Stimulated activated memory B cell treated with anti-CD40 and anti-IgM and Interleukin-4, amounts not matched to agents 10 μg/mL and 1 μg/mL and 100 μg/mL, for 72 hours (primary cell): ENCODE results near the gene DND1.
"Not testable (repeated sequence)": the region's sequence is repeated elsewhere in the genome, so short reads cannot be mapped to it uniquely, and the experiment has no call there.

Source experiments
- ATAC-seq: fragments of 150-1000 bp; cut with Tn5 transposase; 2 replicates; pipeline ENCODE4 v1.10.0; 2021
- H3K27ac Mint-ChIP-seq: one replicate; pipeline ENCODE4 v1.8.0; 2022; ENCODE audit warnings: mild to moderate bottlenecking, mixed read lengths
- H3K27me3 Mint-ChIP-seq: one replicate; pipeline ENCODE4 v1.8.0; 2022; ENCODE audit warnings: mixed read lengths
- H3K36me3 Mint-ChIP-seq: one replicate; pipeline ENCODE4 v1.8.0; 2022; ENCODE audit warnings: mixed read lengths
- H3K4me1 Mint-ChIP-seq: one replicate; pipeline ENCODE4 v1.8.0; 2022; ENCODE audit warnings: mixed read lengths
- H3K4me3 Mint-ChIP-seq: one replicate; pipeline ENCODE4 v1.8.0; 2022; ENCODE audit warnings: mild to moderate bottlenecking, moderate library complexity, mixed read lengths
- H3K9me3 Mint-ChIP-seq: one replicate; pipeline ENCODE4 v1.8.0; 2022; ENCODE audit warnings: mixed read lengths

Gene DND1

DNA sequence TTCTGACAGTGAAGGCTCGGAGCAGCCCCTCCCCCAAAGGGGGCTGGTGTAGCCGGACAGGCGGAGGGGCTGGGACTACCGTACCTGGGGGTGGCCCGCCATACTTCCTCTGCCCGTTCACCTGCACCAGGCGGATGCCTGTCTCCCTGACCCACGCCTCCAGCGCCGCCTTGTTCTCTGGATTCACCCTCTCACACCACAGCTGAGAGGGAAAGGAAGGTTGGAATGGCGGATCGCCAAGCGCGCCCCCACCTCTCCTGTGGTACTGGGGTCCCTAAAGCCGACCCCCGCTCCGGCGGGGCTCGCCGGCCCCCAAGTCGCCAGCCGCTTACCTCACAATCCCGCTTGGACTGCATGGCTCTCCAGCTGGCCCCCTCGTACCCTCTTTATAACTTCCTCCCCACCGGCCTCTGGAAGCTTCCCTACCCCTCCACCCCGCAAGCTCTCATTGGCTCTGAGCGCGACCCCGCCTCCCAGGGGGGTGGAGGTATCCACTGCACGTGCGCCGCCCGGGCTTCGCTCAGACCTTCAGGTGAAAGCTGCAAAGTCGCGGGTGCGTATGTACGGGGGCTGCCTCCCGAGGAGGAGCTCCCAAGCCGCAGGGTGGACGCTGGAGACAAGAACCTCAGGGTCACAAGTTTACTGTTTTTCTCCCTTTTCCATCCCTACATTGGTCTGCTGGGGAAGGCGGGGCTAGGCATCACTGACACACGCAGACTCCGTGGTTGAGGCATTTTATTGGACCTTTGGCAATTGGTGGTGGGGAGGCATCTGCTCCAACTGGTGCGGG lies at the start of gene DND1:
Gene DND1 (minus strand): TSS at position 390 of the 790 bp plus-strand sequence. CDS start 34 bp downstream, at position 356.
- peak; percentile 37 for ATAC-seq
- no peak within 1 kb of the TSS for H3K4me3 Mint-ChIP-seq
- H3K4me1 Mint-ChIP-seq: peaks cover 7% of the 10 kb centered on the region
- peaks cover 76% of the 10 kb centered on the region for H3K36me3 Mint-ChIP-seq
- no peak within 1 kb of the TSS for H3K27ac Mint-ChIP-seq
- H3K9me3 Mint-ChIP-seq: no peaks in the 10 kb centered on the region
- no peaks in the 10 kb centered on the region for H3K27me3 Mint-ChIP-seq

DNA sequence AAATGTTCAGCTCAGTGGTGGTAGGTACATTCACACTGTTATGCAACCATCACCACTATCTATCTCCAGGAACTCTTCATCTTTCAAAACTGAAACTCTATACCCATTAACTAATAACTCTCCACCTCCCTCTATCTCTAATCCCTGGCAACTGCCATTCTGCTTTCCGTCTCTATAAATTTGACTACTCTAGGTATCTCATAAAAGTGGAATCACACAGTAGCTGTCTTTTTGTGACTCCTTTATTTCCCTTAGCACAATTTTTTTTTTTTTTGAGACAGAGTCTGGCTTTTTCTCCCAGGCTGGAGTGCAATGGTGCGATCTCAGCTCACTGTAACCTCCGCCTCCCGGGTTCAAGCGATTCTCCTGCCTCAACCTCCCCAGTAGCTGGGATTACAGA lies 48.0 kb upstream of the DND1 start:
- ATAC-seq, H3K9me3 Mint-ChIP-seq, H3K36me3 Mint-ChIP-seq, H3K27ac Mint-ChIP-seq, H3K4me3 Mint-ChIP-seq: not testable (repeated sequence)
- H3K27me3 Mint-ChIP-seq: peaks cover 21% of the 10 kb centered on the region
- H3K4me1 Mint-ChIP-seq: peaks cover 17% of the 10 kb centered on the region

DNA sequence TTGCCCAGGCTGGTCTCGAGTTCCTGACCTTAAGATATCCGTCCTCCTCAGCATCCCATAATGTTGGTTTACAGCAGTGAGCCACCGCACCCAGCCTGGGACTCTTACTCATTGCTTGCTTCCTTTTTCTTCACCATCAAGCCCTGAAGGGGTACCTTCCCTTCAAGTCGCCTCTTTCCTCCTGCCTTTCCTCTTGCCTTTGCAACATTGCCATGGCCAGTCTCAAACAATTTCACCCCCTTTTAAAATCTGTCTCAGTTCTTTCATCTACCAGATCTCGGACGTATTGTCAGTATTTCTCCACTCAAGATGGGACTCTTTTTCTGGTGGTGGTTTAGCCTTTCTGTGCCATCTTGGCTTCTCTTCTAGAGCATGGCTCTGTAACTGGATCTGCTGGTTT lies 47.4 kb upstream of the DND1 start:
- H3K4me3 Mint-ChIP-seq, ATAC-seq: not testable (repeated sequence)

DNA sequence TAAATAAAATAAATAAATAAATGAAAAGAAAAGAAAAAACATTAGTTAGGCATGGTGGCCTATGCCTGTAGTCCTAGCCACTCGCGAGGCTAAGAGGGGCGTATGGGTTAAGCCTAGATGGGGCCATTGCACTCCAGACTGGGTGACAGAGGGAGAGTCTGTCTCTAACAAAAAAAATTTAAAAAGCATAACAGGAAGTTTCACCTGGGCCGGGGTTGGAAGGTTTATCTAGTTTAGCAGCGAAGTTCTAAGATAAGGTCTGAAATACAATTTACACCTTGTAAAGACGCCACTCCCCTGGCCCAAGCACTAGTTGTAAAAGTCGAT lies 44.9 kb upstream of the DND1 start:
- no peaks in the 10 kb centered on the region for H3K9me3 Mint-ChIP-seq
- no peaks in the 10 kb centered on the region for H3K27me3 Mint-ChIP-seq
- no peak for ATAC-seq
- no peak overlapping the region for H3K4me3 Mint-ChIP-seq
- H3K36me3 Mint-ChIP-seq: no peaks in the 10 kb centered on the region
- H3K4me1 Mint-ChIP-seq: peaks cover 9% of the 10 kb centered on the region
- H3K27ac Mint-ChIP-seq: no peak overlapping the region

More for the DNA sequence above, 47.4 kb upstream of the DND1 start:
- peaks cover 14% of the 10 kb centered on the region for H3K27me3 Mint-ChIP-seq
- not testable (repeated sequence) for H3K9me3 Mint-ChIP-seq, H3K36me3 Mint-ChIP-seq, H3K27ac Mint-ChIP-seq
- peaks cover 12% of the 10 kb centered on the region for H3K4me1 Mint-ChIP-seq

DNA sequence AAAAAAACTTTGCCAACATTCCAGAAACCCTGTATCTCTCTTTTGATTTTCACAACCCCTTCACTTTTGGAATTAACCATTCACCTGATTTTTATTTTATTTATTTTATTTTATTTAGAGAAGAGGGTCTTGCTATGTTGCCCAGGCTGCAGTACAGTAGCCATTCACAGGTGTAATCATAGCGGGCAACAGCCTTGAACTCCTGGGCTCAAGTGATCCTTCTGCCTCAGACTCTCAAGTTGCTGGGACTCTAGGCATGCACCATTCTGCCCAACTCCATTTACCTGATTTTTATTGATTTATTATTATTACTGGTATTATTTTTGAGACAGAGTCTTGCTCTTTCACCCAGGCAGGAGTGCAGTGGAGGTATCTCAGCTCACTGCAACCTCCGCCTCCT lies 42.9 kb upstream of the DND1 start:
- H3K36me3 Mint-ChIP-seq, H3K27ac Mint-ChIP-seq, H3K9me3 Mint-ChIP-seq, H3K27me3 Mint-ChIP-seq, ATAC-seq, H3K4me3 Mint-ChIP-seq: not testable (repeated sequence)
- H3K4me1 Mint-ChIP-seq: peaks cover 17% of the 10 kb centered on the region

DNA sequence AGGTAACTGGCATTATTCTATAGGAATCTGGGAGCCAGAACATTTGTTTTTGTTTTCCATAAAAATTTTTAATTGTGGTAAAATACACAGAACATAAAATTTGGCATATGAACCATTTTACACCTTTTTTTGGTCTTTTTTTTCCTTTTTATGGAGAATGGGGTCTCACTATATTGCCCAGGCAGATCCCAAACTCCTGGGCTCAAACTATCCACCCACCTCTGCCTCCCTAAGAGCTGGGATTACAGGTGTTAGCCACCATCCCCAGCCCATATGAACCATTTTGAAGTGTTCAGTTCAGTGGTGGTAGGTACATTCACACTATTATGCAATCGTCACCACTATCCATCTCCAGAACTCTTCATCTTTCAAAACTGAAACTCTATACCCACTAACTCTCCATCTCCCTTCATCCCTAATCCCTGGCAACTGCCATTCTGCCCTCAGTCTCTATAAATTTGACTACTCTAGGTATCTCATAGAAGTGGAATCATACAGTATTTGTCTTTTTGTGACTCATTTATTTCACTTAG lies 40.3 kb upstream of the DND1 start:
- Mint-ChIP-seq H3K4me1 (peaks cover 23% of the 10 kb centered on the region), H3K36me3 (no peaks in the 10 kb centered on the region), H3K27ac (no peak overlapping the region), H3K27me3 (no peaks in the 10 kb centered on the region), H3K4me3 (no peak overlapping the region), H3K9me3 (no peaks in the 10 kb centered on the region)
- ATAC-seq: no peak

DNA sequence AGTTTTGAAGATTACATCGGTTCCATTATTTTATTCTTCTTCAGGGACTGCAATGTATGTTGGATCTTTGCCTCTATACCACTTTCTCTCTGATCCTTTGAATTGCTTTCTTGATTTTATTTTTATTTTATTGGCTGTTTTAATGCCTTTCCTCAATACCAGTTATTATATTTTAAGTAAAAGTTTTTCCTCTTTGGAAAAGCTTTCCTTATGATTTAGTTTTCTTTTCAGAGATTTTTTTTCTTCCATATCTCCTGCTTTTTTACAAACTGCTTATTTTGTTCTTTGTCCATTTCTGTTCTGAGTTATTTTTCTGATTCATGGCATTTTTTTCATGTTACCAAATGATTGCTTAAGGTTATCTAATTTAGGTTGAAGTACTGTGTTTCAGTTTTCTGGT lies 38.4 kb upstream of the DND1 start:
- H3K9me3 Mint-ChIP-seq: no peaks in the 10 kb centered on the region
- H3K4me3 Mint-ChIP-seq: peak overlapping the region; percentile 7
- H3K36me3 Mint-ChIP-seq: peaks cover 10% of the 10 kb centered on the region
- peaks cover 23% of the 10 kb centered on the region for H3K4me1 Mint-ChIP-seq
- H3K27me3 Mint-ChIP-seq: no peaks in the 10 kb centered on the region
- no peak for ATAC-seq
- H3K27ac Mint-ChIP-seq: peak overlapping the region; percentile 89

DNA sequence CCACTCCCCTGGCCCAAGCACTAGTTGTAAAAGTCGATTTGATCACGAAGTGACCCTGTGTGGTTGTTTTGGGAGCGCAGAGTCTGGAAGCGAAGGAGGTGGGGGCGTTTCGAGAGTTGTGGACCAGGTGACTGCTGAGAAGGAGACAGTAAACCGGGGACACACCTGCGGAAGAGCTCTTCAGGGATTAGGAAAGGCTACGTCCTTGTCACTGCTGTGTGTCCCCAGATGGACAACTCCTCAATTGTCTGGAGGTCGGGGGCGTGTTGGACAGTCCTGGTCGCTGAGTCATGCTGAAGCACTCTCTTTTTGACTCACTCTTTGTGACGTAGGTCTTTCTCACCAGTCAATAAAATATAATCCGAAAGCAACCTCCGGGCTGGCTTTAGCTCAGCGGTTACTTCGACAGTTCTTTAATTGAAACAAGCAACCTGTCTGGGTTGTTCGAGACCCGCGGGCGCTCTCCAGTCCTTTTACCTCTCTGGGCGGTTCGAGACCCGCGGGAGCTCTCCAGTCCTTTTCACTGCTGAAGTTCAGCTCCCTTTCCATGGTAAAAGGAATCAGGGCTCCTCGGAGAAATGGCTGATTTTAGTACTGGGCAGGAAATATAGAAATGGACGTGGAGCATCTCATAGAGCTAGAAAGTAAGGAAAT lies 37.6 kb upstream of the DND1 start:
- ATAC-seq: peak; percentile 94
- H3K4me1 Mint-ChIP-seq: peaks cover 23% of the 10 kb centered on the region
- H3K36me3 Mint-ChIP-seq: peaks cover 12% of the 10 kb centered on the region
- peak overlapping the region; percentile 82 for H3K4me3 Mint-ChIP-seq
- H3K27me3 Mint-ChIP-seq: no peaks in the 10 kb centered on the region
- H3K9me3 Mint-ChIP-seq: no peaks in the 10 kb centered on the region
- H3K27ac Mint-ChIP-seq: peak overlapping the region; percentile 89

DNA sequence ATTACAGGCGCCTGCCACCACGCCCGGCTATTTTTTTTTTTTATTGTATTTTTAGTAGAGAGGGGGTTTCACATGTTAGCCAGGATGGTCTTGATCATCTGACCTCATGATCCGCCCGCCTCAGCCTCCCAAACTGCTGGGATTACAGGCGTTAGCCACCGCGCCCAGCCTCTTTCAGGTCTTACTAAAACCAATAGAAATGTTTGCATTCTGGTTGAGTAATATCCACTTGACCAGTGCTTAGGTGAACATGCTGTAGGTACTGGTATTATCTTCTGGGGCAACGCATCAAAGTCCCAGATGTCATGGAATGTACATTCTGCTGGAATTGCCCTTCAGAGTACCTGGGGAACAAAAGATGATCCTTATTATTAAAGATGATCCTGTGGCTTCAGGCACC lies 35.4 kb upstream of the DND1 start:
- Mint-ChIP-seq H3K36me3 (peaks cover 31% of the 10 kb centered on the region), H3K4me1 (peaks cover 23% of the 10 kb centered on the region), H3K27ac (peak overlapping the region; percentile 89)
- H3K4me3 Mint-ChIP-seq, H3K9me3 Mint-ChIP-seq, ATAC-seq, H3K27me3 Mint-ChIP-seq: not testable (repeated sequence)

DNA sequence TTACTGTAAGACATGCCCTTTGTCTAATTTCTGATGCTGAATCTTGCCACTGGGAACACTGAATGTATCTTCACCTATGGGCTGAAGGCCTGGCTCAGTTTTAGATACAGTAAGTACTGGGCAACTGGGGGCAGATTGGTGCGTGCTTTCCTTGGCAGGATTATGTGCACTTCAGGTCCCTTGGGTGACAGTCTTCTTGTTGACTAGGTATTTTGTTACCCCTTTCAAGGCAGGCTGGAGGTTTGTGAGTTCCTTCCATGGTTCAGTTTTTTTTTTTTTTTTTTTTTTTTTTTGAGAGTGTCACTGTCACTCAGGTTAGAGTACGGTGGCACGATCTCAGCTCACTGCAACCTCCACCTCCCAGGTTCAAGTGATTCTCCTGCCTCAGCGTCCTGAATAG lies 34.4 kb upstream of the DND1 start:
- H3K36me3 Mint-ChIP-seq: peaks cover 38% of the 10 kb centered on the region
- H3K4me1 Mint-ChIP-seq: peaks cover 23% of the 10 kb centered on the region
- H3K9me3 Mint-ChIP-seq: no peaks in the 10 kb centered on the region
- H3K27ac Mint-ChIP-seq: no peak overlapping the region
- no peak for ATAC-seq
- no peaks in the 10 kb centered on the region for H3K27me3 Mint-ChIP-seq
- H3K4me3 Mint-ChIP-seq: no peak overlapping the region

DNA sequence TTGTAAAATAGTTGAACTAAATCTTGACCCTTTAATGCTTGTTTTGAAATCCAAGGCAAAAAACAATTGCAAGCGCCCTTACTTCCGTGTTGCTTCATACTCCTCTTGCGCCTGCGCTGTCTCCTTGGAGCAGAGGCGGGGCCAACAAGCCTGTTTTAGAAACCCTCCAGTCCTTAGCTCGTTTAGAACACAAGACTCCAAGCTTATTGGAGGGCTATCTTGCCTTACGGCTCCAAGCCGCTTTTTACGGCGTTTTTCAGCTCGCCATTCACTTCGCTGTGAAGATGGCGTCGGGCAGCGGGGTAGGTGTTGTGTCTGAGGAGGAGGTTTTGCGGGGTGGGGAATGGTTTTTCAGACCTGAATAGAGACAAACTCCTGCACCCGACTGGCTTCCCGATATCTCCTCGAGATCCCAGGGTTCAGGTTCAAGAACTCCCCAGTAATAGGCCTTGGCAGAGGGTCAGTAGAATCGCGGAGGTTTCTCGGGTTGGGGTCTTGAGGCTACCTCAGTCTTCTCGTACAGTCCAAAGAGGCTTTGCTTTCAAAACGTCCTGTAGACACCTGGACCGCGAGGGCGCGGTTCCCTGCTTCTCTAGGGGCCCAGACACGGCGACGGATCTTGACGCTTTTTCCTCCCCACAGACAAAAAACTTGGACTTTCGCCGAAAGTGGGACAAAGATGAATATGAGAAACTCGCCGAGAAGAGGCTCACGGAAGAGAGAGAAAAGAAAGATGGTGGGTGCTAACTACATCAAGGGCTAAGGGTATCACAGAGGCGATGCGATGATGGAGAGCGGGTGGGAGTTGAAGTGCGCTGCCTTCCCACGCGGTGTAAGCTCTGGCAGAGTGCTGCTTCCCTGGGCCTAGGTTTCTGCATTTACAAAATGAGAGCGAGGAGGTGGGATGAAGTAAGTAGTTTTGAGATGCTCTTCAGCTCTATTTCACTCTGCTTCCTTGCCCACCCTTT lies 27.1 kb upstream of the DND1 start, which contains the start of gene ZMAT2:
Gene ZMAT2 (plus strand): TSS at position 271 of the 968 bp plus-strand sequence. CDS start 14 bp downstream, at position 285.
- H3K4me1 Mint-ChIP-seq: peaks cover 27% of the 10 kb centered on the region
- H3K27ac Mint-ChIP-seq: peak within 1 kb of the TSS; percentile 96
- H3K36me3 Mint-ChIP-seq: peaks cover 79% of the 10 kb centered on the region
- H3K9me3 Mint-ChIP-seq: no peaks in the 10 kb centered on the region
- H3K4me3 Mint-ChIP-seq: peak within 1 kb of the TSS; percentile 99
- H3K27me3 Mint-ChIP-seq: no peaks in the 10 kb centered on the region
- ATAC-seq: peak; percentile 99

DNA sequence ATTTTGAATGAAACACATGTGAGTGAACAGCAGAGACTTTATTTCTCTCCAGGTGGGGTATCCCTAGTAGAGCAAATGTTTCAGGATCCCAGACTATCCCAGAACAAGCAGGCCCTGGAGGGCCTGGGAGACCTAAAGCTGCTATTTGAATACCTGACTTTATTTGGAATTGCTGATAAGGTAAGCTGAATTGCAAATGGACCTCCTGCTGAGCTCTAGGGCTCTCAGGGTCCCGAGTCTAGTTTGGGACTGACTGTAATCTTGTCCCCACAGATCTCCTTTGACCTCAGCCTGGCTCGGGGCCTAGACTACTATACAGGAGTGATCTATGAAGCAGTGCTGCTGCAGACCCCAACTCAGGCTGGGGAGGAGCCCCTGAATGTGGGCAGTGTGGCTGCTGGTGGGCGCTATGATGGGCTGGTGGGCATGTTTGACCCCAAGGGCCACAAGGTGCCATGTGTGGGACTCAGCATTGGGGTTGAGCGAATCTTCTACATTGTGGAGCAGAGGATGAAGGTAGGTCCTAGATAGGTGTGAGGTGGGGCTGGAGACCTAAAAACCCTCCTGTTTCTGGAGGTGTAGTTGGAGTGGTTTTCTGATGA lies 23.6 kb upstream of the DND1 start:
- Mint-ChIP-seq H3K36me3 (peaks cover 67% of the 10 kb centered on the region), H3K27me3 (no peaks in the 10 kb centered on the region), H3K9me3 (no peaks in the 10 kb centered on the region), H3K27ac (no peak overlapping the region), H3K4me1 (peaks cover 26% of the 10 kb centered on the region), H3K4me3 (no peak overlapping the region)
- no peak for ATAC-seq

DNA sequence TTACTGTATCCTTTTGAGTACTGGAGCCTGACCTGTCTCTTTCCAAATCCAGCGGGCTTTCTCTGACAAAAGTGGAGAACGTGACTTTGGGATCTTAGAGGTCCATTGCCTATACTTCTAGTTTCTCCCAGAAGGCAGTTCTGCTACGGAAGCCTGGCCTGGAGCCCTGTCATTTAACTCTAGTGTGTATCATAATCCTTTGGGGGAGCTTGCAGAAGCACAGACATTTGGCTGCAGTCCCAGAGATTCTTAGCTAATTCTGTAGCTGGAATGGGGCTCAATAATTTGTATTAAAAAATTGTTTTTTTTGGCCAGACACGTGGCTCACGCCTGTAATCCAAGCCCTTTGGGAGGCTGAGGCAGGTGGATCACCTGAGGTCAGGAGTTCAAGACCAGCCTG lies 20.9 kb upstream of the DND1 start:
- Mint-ChIP-seq H3K27me3 (no peaks in the 10 kb centered on the region), H3K4me3 (no peak overlapping the region), H3K27ac (no peak overlapping the region), H3K36me3 (peaks cover 50% of the 10 kb centered on the region), H3K4me1 (peaks cover 25% of the 10 kb centered on the region), H3K9me3 (no peaks in the 10 kb centered on the region)
- ATAC-seq: no peak

DNA sequence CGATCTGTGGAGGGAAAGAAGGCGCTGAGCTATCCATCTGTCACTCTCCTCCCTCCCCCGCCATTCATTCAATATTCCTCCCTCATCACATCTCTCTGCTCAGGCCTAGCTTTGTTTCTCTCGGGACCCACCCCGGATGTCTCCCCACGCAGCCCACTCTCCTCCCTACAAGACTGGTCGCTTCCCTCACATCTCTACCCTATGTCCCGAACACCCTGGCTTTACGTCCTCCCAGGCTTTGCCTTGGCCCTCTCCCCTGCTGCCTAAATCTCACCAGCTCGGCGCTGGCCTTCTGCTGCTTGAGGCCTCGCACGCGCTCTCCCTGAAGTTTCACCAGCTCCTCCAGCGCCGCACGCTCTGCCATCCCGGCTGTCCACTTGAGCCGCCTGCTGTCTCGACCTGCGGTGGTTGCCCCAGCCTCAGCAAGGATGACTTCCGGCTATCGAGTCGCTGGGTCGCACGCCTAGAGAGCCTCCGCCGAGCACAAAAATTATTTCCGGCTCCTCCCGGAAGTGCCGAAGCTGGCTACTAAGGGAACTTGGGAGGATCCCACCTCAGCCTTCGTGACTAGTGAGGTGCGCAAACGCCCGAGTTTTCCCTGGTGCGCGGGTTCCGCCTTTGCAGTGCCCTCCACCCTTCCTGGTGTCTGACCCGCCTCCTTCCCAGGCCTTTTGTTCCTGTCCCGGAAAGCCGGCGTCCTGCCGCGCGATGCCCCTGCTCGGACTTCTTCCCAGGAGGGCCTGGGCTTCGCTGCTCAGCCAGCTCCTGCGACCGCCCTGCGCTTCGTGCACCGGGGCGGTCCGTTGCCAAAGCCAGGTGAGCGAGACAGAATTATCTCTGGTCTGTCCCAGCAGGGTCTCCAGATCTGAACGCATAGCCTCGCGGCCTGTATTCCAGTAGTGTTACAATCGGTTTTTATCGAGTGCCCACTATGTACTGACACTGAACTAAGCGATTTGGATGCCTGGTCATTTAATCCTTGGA lies 17.9 kb upstream of the DND1 start, which contains the start of the genes HARS1 and HARS2:
Gene HARS1 (minus strand): TSS at position 430 of the 984 bp plus-strand sequence. CDS start 66 bp downstream, at position 364.
Gene HARS2 (plus strand): TSS at position 515 of the 984 bp plus-strand sequence. CDS start 194 bp downstream, at position 709.
- no peaks in the 10 kb centered on the region for H3K27me3 Mint-ChIP-seq
- H3K36me3 Mint-ChIP-seq: peaks cover 22% of the 10 kb centered on the region
- ATAC-seq: peak; percentile 99
- H3K4me1 Mint-ChIP-seq: peaks cover 25% of the 10 kb centered on the region
- peak within 1 kb of the TSS; percentile 99 for H3K4me3 Mint-ChIP-seq
- H3K9me3 Mint-ChIP-seq: no peaks in the 10 kb centered on the region
- peak within 1 kb of the TSS; percentile 95 for H3K27ac Mint-ChIP-seq
